GM20000 (cell line): ENCODE data around the gene COL3A1.
A peak's percentile ranks its signal among the peaks of the same experiment; 100 is the strongest.

Experiments
- DNase-seq: peaks from one replicate; pipeline ENCODE4 v3.0.0; 2012; ENCODE audit warnings: low spot score
- TF ChIP-seq, protein P1 (sequence below): IDR thresholded peaks from 2 replicates; pipeline ENCODE4 v1.5.1; 2012; ENCODE audit warnings: mild to moderate bottlenecking, control low read depth; ENCODE audit errors: extremely low read depth, missing control alignments

COL3A1 gene

DNA sequence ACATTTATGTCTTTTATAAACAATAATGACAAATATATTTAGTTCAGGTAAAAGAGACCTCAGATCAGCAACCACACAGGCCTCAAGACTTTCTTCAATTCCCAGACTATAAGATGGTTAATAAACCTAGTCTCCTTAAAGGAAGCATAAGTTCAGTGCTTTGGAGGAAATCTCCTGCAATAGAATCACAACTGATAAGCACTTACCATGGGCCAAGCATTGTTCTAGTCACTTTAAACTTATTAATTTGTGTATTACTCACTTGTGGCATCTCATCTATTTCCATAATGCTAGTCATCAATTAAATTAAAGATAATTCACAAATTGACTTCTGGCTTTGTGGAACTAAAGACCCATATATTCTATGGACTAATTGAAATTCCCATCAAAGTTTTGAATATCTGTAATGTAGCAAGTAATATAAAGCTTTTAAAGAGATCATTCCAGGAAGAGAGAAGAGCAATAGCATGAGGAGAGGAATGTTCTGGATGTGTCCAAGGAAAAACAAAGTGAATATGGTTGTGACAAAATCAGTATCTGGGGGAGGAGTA, 42.2 kb downstream of the COL3A1 start:
- TF ChIP-seq, protein P1, sequence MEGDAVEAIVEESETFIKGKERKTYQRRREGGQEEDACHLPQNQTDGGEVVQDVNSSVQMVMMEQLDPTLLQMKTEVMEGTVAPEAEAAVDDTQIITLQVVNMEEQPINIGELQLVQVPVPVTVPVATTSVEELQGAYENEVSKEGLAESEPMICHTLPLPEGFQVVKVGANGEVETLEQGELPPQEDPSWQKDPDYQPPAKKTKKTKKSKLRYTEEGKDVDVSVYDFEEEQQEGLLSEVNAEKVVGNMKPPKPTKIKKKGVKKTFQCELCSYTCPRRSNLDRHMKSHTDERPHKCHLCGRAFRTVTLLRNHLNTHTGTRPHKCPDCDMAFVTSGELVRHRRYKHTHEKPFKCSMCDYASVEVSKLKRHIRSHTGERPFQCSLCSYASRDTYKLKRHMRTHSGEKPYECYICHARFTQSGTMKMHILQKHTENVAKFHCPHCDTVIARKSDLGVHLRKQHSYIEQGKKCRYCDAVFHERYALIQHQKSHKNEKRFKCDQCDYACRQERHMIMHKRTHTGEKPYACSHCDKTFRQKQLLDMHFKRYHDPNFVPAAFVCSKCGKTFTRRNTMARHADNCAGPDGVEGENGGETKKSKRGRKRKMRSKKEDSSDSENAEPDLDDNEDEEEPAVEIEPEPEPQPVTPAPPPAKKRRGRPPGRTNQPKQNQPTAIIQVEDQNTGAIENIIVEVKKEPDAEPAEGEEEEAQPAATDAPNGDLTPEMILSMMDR = no peak
- no peak for DNase-seq

DNA sequence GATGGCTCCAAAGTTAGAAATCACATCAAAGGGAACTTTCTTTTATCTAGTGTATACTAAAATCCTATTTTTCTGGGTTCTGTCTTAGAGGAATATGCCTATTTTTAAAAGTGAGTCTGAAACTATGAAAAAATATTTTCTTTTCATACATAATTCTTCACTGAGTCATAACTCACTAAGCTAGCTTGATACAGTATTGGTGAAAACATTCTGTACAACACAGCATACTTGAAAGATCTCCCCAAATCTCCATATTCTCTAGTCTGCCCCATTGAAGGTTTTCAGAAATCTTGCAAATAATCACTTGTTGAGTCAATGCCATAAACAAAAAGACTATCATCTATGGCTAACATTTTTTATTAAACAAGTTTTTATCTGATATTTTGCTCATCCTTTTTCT, 44.5 kb downstream of the COL3A1 start:
- no peak for DNase-seq
- TF ChIP-seq, protein P1 = no peak

DNA sequence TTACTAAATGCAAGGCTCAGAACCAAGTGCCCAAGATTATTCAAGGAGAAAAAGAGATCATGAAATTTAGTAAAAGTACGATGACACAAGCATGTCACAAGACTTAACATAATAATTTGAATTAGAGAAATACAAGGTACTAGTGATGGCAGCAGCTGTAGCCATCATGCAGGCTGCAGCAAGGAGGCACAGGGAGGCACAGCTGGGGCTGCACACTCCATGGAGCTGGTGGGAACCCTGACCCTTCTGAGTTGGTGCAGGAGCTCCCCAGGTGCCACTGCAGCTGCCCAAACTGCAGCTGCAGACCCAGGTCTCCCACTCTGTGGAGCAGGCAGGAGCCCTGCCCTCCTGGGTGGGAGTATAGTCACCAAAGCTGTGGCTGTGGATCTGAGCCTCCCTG, 46.0 kb downstream of the COL3A1 start:
- DNase-seq = no peak

DNA sequence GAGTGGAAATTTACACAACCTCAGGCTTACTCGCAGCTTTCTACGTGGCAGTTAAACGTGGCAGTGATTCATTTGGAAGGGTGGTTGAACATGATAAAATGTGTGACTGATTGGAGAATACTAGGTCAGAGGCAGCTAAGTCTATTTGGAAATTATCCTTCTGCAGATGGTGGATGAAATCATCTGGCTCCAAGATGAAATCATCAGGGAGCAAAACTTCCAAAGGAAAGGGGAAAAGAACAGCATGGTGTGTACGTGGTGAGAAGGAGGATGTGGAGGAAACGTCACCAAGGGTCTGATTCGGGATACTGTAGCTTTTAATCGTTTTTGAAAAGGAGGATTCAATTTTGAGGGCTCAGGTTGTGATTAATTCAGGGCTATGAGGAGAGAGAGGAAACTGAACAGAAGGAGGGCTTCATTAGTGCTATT, 47.9 kb downstream of the COL3A1 start:
- TF ChIP-seq, protein P1 = no peak
- no peak for DNase-seq

More for the DNA sequence above, 46.0 kb downstream of the COL3A1 start:
- TF ChIP-seq, protein P1 = no peak

DNA sequence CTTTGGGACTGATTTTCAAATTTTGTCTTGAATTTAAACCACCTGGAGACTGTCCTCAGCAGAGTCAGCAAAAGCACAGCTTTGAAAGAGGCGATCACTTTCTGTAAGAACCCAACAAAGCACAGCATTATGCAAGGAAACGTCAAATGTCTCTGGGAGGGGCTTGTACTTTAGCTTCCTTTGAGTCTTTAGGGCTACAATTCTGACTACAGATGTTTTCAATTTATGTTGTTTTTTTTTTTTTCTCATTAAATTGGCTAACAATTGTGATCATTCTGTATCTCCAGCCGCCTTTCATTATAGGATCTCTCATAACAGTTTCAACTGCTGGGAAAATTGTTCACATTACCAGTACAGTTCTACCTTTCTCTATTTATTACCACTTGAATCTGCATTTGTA, 48.3 kb downstream of the COL3A1 start:
- TF ChIP-seq, protein P1 = no peak
- DNase-seq = no peak

DNA sequence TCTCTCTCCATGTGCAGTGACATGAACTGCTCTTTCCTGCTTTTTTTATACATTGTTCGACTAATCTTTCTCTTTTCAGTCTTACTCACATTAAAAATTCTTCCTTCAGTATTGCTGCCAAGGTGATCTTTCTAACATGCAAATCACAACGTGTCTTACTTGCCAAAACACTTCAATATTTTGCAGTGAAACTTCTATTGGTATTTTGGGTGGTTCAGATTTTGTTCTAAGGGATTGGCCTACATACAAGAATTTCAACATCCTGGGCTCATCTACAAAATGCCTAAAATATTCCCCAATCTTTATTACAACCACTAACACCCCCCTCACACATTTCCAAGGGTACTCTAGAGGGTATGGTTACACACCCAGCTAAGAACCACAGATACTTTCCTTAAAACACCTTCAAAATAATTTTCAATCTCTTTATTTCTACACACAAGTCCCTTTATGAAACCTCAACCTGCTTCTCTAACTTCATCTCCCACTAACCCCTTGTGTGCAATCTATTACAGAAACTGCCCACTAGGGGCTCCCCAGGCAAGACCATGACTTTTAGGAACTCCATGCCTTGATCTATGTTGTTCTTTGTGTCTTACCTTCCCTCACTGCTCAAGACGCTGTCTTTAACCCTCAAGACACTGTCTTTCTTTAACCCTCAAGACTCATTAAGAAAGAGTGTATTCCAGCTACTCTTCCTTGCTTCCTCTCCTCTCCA, 50.9 kb downstream of the COL3A1 start:
- TF ChIP-seq, protein P1 = peak; percentile 15
- DNase-seq = no peak

- TF ChIP-seq, protein P1 = no peak
- DNase-seq = no peak
These were observed 63.3 kb downstream of the COL3A1 start for GRCh38 chr2:189037518-189037917.
